ENCODE data around the gene PLEKHG4. TPM values are rescaled to one million over a fixed set of nuclear protein-coding genes. Genes with fewer than 3 reads are reported as not detected.
A peak's percentile ranks its signal among the peaks of the same experiment; 100 is the strongest.

The PLEKHG4 gene
- total RNA-seq, 4 donors from 2014 or later: 6.8 to 45.3 (median 17.1) TPM

DNA sequence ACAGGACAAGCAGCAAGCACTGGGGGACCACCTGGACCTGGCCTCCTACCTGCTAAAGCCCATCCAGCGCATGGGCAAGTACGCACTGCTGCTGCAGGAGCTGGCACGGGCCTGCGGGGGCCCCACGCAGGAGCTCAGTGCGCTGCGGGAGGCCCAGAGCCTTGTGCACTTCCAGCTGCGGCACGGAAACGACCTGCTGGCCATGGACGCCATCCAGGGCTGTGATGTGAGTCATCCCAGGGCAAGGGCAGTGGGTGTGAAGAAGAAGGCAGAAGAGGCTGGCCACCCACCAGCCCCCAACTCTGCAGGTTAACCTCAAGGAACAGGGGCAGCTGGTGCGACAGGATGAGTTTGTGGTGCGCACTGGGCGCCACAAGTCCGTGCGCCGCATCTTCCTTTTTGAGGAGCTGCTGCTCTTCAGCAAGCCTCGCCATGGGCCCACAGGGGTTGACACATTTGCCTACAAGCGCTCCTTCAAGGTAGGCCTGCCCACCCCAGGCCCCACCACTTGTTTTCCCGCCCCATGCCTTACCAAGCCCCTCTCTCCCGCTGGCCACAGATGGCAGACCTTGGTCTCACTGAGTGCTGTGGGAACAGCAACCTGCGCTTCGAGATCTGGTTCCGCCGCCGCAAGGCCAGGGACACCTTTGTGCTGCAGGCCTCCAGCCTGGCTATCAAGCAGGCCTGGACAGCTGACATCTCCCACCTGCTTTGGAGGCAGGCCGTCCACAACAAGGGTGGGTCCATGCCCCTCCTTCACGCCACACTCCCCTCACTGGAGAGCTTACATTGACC lies 7.3 kb downstream of the PLEKHG4 start:
- TF ChIP-seq POLR2A (IDR thresholded peaks at IDR 0.05): no peak
- TF ChIP-seq, protein P1, sequence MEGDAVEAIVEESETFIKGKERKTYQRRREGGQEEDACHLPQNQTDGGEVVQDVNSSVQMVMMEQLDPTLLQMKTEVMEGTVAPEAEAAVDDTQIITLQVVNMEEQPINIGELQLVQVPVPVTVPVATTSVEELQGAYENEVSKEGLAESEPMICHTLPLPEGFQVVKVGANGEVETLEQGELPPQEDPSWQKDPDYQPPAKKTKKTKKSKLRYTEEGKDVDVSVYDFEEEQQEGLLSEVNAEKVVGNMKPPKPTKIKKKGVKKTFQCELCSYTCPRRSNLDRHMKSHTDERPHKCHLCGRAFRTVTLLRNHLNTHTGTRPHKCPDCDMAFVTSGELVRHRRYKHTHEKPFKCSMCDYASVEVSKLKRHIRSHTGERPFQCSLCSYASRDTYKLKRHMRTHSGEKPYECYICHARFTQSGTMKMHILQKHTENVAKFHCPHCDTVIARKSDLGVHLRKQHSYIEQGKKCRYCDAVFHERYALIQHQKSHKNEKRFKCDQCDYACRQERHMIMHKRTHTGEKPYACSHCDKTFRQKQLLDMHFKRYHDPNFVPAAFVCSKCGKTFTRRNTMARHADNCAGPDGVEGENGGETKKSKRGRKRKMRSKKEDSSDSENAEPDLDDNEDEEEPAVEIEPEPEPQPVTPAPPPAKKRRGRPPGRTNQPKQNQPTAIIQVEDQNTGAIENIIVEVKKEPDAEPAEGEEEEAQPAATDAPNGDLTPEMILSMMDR (IDR thresholded peaks at IDR 0.05): no peak
- no peaks in the 10 kb centered on the region for H3K36me3 ChIP-seq
- H3K27me3 ChIP-seq: no peaks in the 10 kb centered on the region
- no peaks in the 10 kb centered on the region for H3K4me1 ChIP-seq
- no peak overlapping the region for H3K27ac ChIP-seq
- no peaks in the 10 kb centered on the region for H3K9me3 ChIP-seq
- intact Hi-C loops (cut with DNase I; ENCODE audit: low total_unique reads): no loop called here
- no peak for DNase-seq
- no peak overlapping the region for H3K4me3 ChIP-seq

DNA sequence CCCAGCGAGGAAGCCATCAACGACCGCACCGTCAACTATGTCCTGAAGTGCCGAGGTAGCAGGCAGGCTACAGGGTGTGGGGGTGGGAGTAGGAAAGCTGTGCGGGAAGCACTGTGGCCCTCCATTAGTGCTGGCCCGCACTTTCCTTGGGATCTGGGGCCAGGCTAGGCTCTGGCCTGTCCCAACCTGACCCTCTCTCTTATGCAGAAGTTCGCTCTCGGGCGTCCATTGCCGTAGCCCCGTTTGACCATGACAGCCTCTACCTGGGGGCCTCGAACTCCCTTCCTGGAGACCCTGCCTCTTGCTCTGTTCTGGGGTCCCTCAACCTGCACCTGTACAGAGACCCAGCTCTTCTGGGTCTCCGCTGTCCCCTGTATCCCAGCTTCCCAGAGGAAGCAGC lies 8.6 kb downstream of the PLEKHG4 start:
- intact Hi-C loops (cut with DNase I; ENCODE audit: low total_unique reads): no loop called here
- Histone ChIP-seq H3K4me3 (no peak overlapping the region), H3K36me3 (no peaks in the 10 kb centered on the region), H3K4me1 (no peaks in the 10 kb centered on the region), H3K9me3 (no peaks in the 10 kb centered on the region), H3K27me3 (no peaks in the 10 kb centered on the region), H3K27ac (no peak overlapping the region)
- no peak for TF ChIP-seq POLR2A (IDR thresholded peaks at IDR 0.05)
- DNase-seq: no peak

DNA sequence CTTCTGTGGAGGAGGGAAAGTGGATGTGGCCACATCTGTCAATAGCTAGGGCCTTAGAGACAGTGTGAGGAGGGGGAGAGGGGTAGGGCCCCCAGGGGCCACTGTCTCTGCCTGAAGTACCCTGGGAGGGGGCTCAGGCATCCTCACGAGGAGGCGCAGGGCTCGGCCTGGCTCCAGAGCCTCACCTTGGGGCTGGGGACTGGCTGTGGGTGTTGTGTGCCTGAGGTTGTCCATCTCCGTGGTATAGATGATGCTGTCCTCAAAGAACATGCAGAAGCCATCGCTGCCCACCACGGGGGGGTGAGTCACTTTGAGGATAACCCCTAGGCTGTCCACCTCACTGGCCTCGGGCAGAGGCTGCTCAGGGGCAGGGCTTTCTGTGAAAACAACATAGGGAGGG lies 12.1 kb downstream of the PLEKHG4 start:
- intact Hi-C loops (cut with DNase I; ENCODE audit: low total_unique reads): no loop called here
- Histone ChIP-seq H3K27ac (no peak overlapping the region), H3K9me3 (no peaks in the 10 kb centered on the region), H3K36me3 (no peaks in the 10 kb centered on the region), H3K27me3 (no peaks in the 10 kb centered on the region), H3K4me1 (no peaks in the 10 kb centered on the region), H3K4me3 (no peak overlapping the region)
- TF ChIP-seq POLR2A (IDR thresholded peaks at IDR 0.05): no peak
- TF ChIP-seq, protein P1 (IDR thresholded peaks at IDR 0.05): no peak
- DNase-seq: no peak

DNA sequence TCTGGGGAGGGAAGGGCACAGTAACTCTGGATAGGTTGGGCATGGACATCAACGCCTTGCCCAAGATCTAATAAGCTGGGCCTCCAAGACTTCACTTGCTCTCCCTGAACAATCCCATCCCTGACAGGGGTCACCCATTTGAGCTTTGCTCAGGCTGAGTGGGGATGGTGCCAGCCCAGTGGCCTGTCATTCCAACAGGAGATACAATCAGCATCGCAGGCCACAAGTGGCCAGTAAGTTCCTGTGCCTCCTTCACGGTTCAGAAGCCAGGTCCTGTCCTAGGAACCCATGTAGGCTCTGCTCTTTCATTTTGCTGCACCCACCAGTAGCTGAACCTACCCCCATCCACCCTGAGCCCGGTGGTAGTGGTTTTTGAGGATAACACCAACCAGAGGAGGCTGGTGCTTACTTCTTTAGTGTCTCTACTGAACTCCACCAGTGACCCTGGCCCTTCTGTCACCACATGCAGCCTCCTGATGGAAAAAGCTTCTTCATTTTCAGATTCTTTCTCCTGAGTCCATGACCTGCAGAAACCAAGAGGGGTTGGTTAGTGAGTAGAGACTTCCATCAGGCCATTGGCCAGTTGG lies 14.9 kb downstream of the PLEKHG4 start:
- no peaks in the 10 kb centered on the region for H3K36me3 ChIP-seq
- DNase-seq: no peak
- H3K4me1 ChIP-seq: no peaks in the 10 kb centered on the region
- TF ChIP-seq, protein P1 (IDR thresholded peaks at IDR 0.05): no peak
- TF ChIP-seq POLR2A (IDR thresholded peaks at IDR 0.05): no peak
- H3K4me3 ChIP-seq: no peak overlapping the region
- intact Hi-C loops (cut with DNase I; ENCODE audit: low total_unique reads): no loop called here
- H3K27me3 ChIP-seq: no peaks in the 10 kb centered on the region
- peak overlapping the region in 1 of 2 donors; percentile 25 for H3K27ac ChIP-seq
- H3K9me3 ChIP-seq: no peaks in the 10 kb centered on the region

DNA sequence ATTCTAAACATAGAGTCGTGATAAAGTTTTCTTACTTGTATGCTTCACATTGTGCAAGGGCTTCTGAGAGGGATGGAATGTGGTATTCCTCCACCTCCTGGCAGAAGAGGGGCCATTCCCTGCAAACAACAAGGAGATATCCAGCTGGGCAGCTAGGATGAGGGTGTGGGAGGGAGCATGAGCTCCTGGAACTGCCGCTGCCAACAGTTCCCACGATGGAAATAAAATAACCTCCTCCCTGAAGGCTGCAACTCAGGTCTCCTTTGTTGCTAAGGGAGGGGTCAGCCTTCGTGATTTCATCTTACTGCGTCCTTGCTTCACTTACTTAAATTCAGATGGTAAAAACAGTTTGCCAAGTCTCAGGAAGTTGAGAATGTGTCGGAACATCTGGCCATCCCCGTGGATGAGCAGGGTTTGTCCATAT lies 15.6 kb downstream of the PLEKHG4 start:
- DNase-seq: no peak
- intact Hi-C loops (cut with DNase I; ENCODE audit: low total_unique reads): no loop called here
- TF ChIP-seq, protein P1 (IDR thresholded peaks at IDR 0.05): peak in 1 of 4 experiments; percentile 11
- no peak for TF ChIP-seq POLR2A (IDR thresholded peaks at IDR 0.05)
- Histone ChIP-seq H3K4me3 (no peak overlapping the region), H3K27ac (peak overlapping the region in 1 of 2 donors; percentile 25), H3K27me3 (no peaks in the 10 kb centered on the region), H3K4me1 (no peaks in the 10 kb centered on the region), H3K9me3 (no peaks in the 10 kb centered on the region), H3K36me3 (no peaks in the 10 kb centered on the region)

Measured in uterus (tissue), 4 donors.